Left lobe of liver (tissue), 2 donors: ENCODE results near the gene HMGB1. TPM values are rescaled to one million over a fixed set of nuclear protein-coding genes. Genes with fewer than 3 reads are reported as not detected.

Experiments
- ATAC-seq: fragments of 200-7000 bp; cut with Tn5 transposase; one replicate; pipeline ENCODE4 v1.9.1; 2020; ENCODE audit warnings: mild to moderate bottlenecking, moderate library complexity
- DNase-seq: peaks from one replicate; pipeline ENCODE4 v3.0.0-alpha.2; 2020; ENCODE audit warnings: low spot score
- total RNA-seq: library from RNA; stranded (reverse); gene quantifications from one replicate; pipeline ENCODE4 v1.2.1, GENCODE V29; 2021
- donor health status: DM: no; HTN: no; CAD: no; lungs with moderate emphysema.
- donor health status: DM: no; HTN: yes; CAD: no.

HMGB1 gene
- total RNA-seq, 1 donor from 2014 or later: 92.4 TPM

DNA sequence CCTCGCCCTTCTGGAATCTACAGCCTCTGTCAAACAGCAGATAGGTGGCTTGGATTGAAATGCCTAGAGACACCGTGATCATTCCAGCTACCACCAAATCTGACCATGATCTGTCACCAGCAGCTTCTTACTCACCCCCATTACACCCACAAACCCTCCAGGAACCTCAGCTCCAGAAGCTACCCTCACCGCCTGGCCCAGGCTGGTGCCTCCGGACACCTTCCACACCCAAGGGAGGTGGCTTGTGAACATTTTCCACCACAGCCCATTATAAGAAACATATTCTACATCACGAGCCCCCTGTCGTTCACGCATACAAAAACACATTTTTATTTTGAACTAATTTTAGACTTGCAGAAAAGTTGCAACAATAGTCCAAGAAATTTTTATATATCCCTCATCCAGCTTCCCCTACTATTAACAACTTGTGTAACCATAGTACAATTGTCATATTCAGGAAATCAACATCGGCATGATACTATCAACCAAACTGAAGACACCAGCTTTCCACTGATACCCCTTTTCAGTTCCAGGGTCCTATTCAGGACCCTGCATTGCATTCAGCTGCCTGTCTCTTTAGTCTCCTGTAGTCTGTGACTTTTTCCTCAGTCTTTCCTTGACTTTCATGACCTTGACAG is 58.8 kb downstream of the HMGB1 start:
- DNase-seq (no peak), ATAC-seq (no peak)

Other genes with a start within 250 kb of the HMGB1 start
- gene KATNAL1, start 158.4 kb downstream of the HMGB1 start, total RNA-seq: 7.7 TPM
- gene UBE2L5, start 43.4 kb downstream of the HMGB1 start, total RNA-seq: not detected
- 7.4 TPM for gene USPL1, start 152.0 kb upstream of the HMGB1 start, total RNA-seq